B cell (primary cell): ENCODE results near the gene CCNA2. TPM values are rescaled to one million over a fixed set of nuclear protein-coding genes. Genes with fewer than 3 reads are reported as not detected.

Source experiments
- ATAC-seq: fragments of 200-7000 bp; cut with Tn5 transposase; one replicate; pipeline ENCODE4 v1.10.0; 2021; ENCODE audit warnings: low read depth, mild to moderate bottlenecking, moderate number of reproducible peaks, moderate library complexity
- CTCF ChIA-PET: fragments of 350-600 bp; sonication (Branson Sonifier 250); formaldehyde crosslinking; loops from one replicate; lab custom pipeline; 2021; ENCODE audit warnings: antibody characterized with exemption, inconsistent platforms; lab: Charles Lee
- POLR2A ChIA-PET: fragments of 350-600 bp; sonication (Branson Sonifier 250); formaldehyde crosslinking; loops from one replicate; lab custom pipeline; 2021; ENCODE audit warnings: antibody characterized with exemption; lab: Charles Lee
- DNase-seq: peaks from one replicate; pipeline ENCODE4 v3.0.0; 2013
- H2AFZ ChIP-seq: 2 replicates; pipeline ENCODE4 v1.6.1; 2012; ENCODE audit warnings: mild to moderate bottlenecking, low read depth, low read length; ENCODE audit not compliant: insufficient read depth, poor library complexity, severe bottlenecking
- H3K27ac ChIP-seq, 2 donors: 1 replicate in 1 of 2; 2 replicates in 1 of 2; pipeline ENCODE4 v1.5.1; 2012 to 2013; ENCODE audit warnings: low read length in 2 of 2, mild to moderate bottlenecking in 2 of 2, moderate library complexity in 1 of 2
- H3K27me3 ChIP-seq, 4 experiments: fragments of 200-600 bp in 1 of 4; sonication (generic) in 1 of 4; replicated peaks in 1 of 4; 1 replicate in 2 of 4; 2 replicates in 2 of 4; pipeline versions ENCODE4 v1.6.1 to v1.7.0; 2013 to 2016; ENCODE audit warnings: low read length in 3 of 4, mild to moderate bottlenecking in 2 of 4, mixed read lengths in 1 of 4, moderate library complexity in 1 of 4; ENCODE audit not compliant: insufficient read depth in 4 of 4, control insufficient read depth in 3 of 4; ENCODE audit errors: control extremely low read depth in 1 of 4
- H3K36me3 ChIP-seq, 2 experiments: replicated peaks in 1 of 2; 1 replicate in 1 of 2; 2 replicates in 1 of 2; pipeline versions ENCODE4 v1.6.1 to v1.7.1; 2013; ENCODE audit warnings: low read length in 1 of 2; ENCODE audit not compliant: insufficient read depth in 2 of 2, control insufficient read depth in 1 of 2; ENCODE audit errors: control extremely low read depth in 1 of 2, extremely low read depth in 1 of 2
- H3K4me1 ChIP-seq, 2 donors: fragments of 200-600 bp in 1 of 2; sonication (generic) in 1 of 2; 1 replicate in 1 of 2; 2 replicates in 1 of 2; pipeline versions ENCODE4 v1.5.1 to v1.6.1; 2013 to 2017; ENCODE audit warnings: low read length in 2 of 2; ENCODE audit not compliant: control insufficient read depth in 2 of 2, insufficient read depth in 2 of 2
- H3K4me2 ChIP-seq: replicated peaks from 2 replicates; pipeline ENCODE3; 2012; ENCODE audit warnings: mild to moderate bottlenecking, low read depth, low read length; ENCODE audit not compliant: poor library complexity, severe bottlenecking
- H3K4me3 ChIP-seq, 5 experiments: fragments of 200-600 bp in 1 of 5; sonication (generic) in 1 of 5; 1 replicate in 3 of 5; 2 replicates in 2 of 5; pipeline versions ENCODE4 v1.5.1 to v1.7.0; 2011 to 2016; ENCODE audit warnings: low read length in 4 of 5, mild to moderate bottlenecking in 4 of 5, low read depth in 2 of 5, control low read depth in 1 of 5, moderate library complexity in 1 of 5; ENCODE audit not compliant: insufficient read depth in 1 of 5; ENCODE audit errors: control extremely low read depth in 1 of 5, extremely low read depth in 1 of 5
- H3K79me2 ChIP-seq: fragments of 200-600 bp; sonication (generic); one replicate; pipeline ENCODE4 v1.6.0; 2016; ENCODE audit warnings: low read length; ENCODE audit not compliant: control insufficient read depth, insufficient read depth
- H3K9ac ChIP-seq: fragments of 200-600 bp; sonication (generic); 2 replicates; pipeline ENCODE4 v1.6.1; 2017; ENCODE audit warnings: mild to moderate bottlenecking, low read length, moderate library complexity
- H3K9me3 ChIP-seq, 3 donors: one replicate each; pipeline versions ENCODE4 v1.6.1 to v1.7.1; 2013; ENCODE audit warnings: low read length in 2 of 3; ENCODE audit not compliant: control insufficient read depth in 2 of 3, insufficient read depth in 1 of 3; ENCODE audit errors: control extremely low read depth in 1 of 3
- H4K20me1 ChIP-seq: 2 replicates; pipeline ENCODE4 v1.6.0; 2012; ENCODE audit warnings: mild to moderate bottlenecking, low read length; ENCODE audit not compliant: insufficient read depth, control insufficient read depth, poor library complexity, severe bottlenecking
- H3K27ac Mint-ChIP-seq: one replicate; pipeline ENCODE4 v1.8.0; 2021; ENCODE audit warnings: mixed read lengths
- H3K27me3 Mint-ChIP-seq: one replicate; pipeline ENCODE4 v1.8.0; 2021; ENCODE audit warnings: mixed read lengths
- H3K4me1 Mint-ChIP-seq: one replicate; pipeline ENCODE4 v1.8.0; 2021; ENCODE audit warnings: mixed read lengths
- H3K4me3 Mint-ChIP-seq: one replicate; pipeline ENCODE4 v1.8.0; 2021; ENCODE audit warnings: mixed read lengths
- H3K9me3 Mint-ChIP-seq: one replicate; pipeline ENCODE4 v1.8.0; 2022; ENCODE audit warnings: mixed read lengths; ENCODE audit not compliant: insufficient read depth
- CTCF ChIP-seq: fragments of 200-600 bp; IDR thresholded peaks from one replicate; pipeline ENCODE4 v1.8.0; 2022; ENCODE audit warnings: antibody characterized with exemption, mild to moderate bottlenecking
- EZH2 ChIP-seq: IDR thresholded peaks from 2 replicates; pipeline ENCODE4 v1.6.1; 2012; ENCODE audit warnings: borderline replicate concordance, low read depth, mild to moderate bottlenecking, moderate library complexity, low read length; ENCODE audit not compliant: insufficient read depth, poor library complexity, severe bottlenecking
- WGBS: methylation state at CpG from one replicate; pipeline ENCODE4 v1.1.5; 2013; ENCODE audit warnings: missing lambda C conversion rate; ENCODE audit not compliant: insufficient coverage; 5-methylcytosine and 5-hydroxymethylcytosine counted together
- intact Hi-C: fragments of 100-400 bp; cut with micrococcal nuclease; formaldehyde crosslinking; loops from one replicate; pipeline ENCODE4 v1.10.0; 2022
- polyA plus RNA-seq: library from polyadenylated mRNA; depleted of rRNA; stranded (reverse); fragments of >200 nt; gene quantifications from 2 replicates; pipeline ENCODE4 v1.2.3, GENCODE V29; 2012
- total RNA-seq, 2 donors: library from RNA; stranded (reverse); fragments of 120-200 nt in 1 of 2; gene quantifications; 1 replicate in 1 of 2; 2 replicates in 1 of 2; pipeline versions ENCODE4 v1.2.3 to v1.2.4, GENCODE V29; 2013 to 2022

CCNA2 gene
- total and polyA plus RNA-seq, 2 donors (not counting 1 experiment from before 2014, with no cell fraction given): 0.84 to 0.94 TPM

- Histone ChIP-seq H3K4me1 (no peaks in the 10 kb centered on the region), H3K27me3 (peaks cover 0 to 8% (median 4%) of the 10 kb centered on the region in 4 experiments), H3K27ac (no peak overlapping the region), H2AFZ (no peak overlapping the region), H3K4me3 (no peak overlapping the region), H3K79me2 (no peaks in the 10 kb centered on the region), H3K36me3 (no peaks in the 10 kb centered on the region), H3K9me3 (peaks cover 0 to under 1% (median 0%) of the 10 kb centered on the region in 3 donors), H3K9ac (no peak overlapping the region), H4K20me1 (no peaks in the 10 kb centered on the region), H3K4me2 (no peak overlapping the region)
- CTCF ChIA-PET: no interaction called here
- Mint-ChIP-seq H3K27me3 (peaks cover 25% of the 10 kb centered on the region), H3K9me3 (peaks cover 2% of the 10 kb centered on the region), H3K27ac (no peak overlapping the region), H3K4me3 (no peak overlapping the region), H3K4me1 (no peaks in the 10 kb centered on the region)
- DNase-seq (no peak), ATAC-seq (no peak)
- POLR2A ChIA-PET: no interaction called here
- no CpG with 5 or more reads among the region's 8 CpGs for WGBS
- intact Hi-C loops: no loop called here
- TF ChIP-seq CTCF (no peak), EZH2 (no peak)
Measured at GRCh38 chr4:121778991-121779628, 44.6 kb downstream of the CCNA2 start.

DNA sequence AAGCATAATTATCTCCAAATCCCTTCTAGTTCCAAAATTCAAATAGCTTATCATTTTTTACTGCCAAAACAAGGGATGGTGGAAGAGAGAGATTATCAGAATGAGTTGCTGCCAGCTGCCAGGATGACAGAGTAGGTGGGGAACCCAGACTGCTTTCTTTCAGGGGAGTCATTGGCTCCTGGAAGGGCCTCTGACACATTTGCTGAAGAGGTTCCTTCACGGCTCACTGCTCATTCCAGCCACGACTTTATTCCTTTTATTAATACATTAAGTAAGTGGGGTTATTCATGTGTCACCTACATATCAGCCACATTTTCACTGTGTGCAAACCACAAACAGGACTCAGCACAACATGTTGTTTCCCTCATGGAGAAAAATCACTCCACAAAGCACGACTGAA is 46.1 kb downstream of the CCNA2 start:
- Mint-ChIP-seq H3K27me3 (peaks cover 23% of the 10 kb centered on the region), H3K27ac (no peak overlapping the region), H3K4me3 (no peak overlapping the region), H3K4me1 (no peaks in the 10 kb centered on the region), H3K9me3 (no peaks in the 10 kb centered on the region)
- intact Hi-C loops: no loop called here
- H3K4me3 ChIP-seq: no peak overlapping the region
- POLR2A ChIA-PET: no interaction called here
- no peak overlapping the region for H2AFZ ChIP-seq
- TF ChIP-seq EZH2 (no peak), CTCF (no peak)
- H3K4me1 ChIP-seq: no peaks in the 10 kb centered on the region
- no peaks in the 10 kb centered on the region for H4K20me1 ChIP-seq
- no peaks in the 10 kb centered on the region for H3K79me2 ChIP-seq
- CTCF ChIA-PET: no interaction called here
- no peak overlapping the region for H3K9ac ChIP-seq
- H3K36me3 ChIP-seq: no peaks in the 10 kb centered on the region
- H3K9me3 ChIP-seq: no peaks in the 10 kb centered on the region
- WGBS: 75% methylated on average over 1 of the region's 3 CpGs
- no peak for DNase-seq
- ATAC-seq: no peak
- H3K27ac ChIP-seq: no peak overlapping the region
- no peak overlapping the region for H3K4me2 ChIP-seq
- peaks cover 0 to 4% (median 3%) of the 10 kb centered on the region in 4 experiments for H3K27me3 ChIP-seq
